GM12878 (cell line): ENCODE measurements around the gene PSMA7.

ENCODE experiments used
- BRCA1 ChIP-seq: IDR thresholded peaks from 2 replicates; pipeline ENCODE4 v1.6.1; 2011; ENCODE audit warnings: low read depth, low read length, improper control_type of control experiment
- EP300 ChIP-seq, 2 experiments: fragments of 150-350 bp in 1 of 2; IDR thresholded peaks; 2 replicates each; pipeline ENCODE4 v1.6.1; 2011 to 2012; ENCODE audit warnings: low read depth in 2 of 2, low read length in 2 of 2, borderline replicate concordance in 1 of 2, improper control_type of control experiment in 1 of 2, inconsistent platforms in 1 of 2; ENCODE audit not compliant: control insufficient read depth in 1 of 2
- EZH2 ChIP-seq: IDR thresholded peaks from 2 replicates; pipeline ENCODE4 v1.6.1; 2012; ENCODE audit warnings: low read depth, mild to moderate bottlenecking, control low read depth, inconsistent platforms, low read length, borderline replicate concordance; ENCODE audit not compliant: control insufficient read depth
- NR2C2 ChIP-seq: IDR thresholded peaks from 2 replicates; pipeline ENCODE4 v1.6.1; 2011; ENCODE audit warnings: borderline replicate concordance, low read depth; ENCODE audit not compliant: control insufficient read depth, insufficient read length
- POLR2A ChIP-seq: IDR thresholded peaks from 2 replicates; pipeline ENCODE4 v1.6.1; 2011; ENCODE audit warnings: low read depth, mild to moderate bottlenecking, low read length
- POLR2AphosphoS5 ChIP-seq: IDR thresholded peaks from 2 replicates; pipeline ENCODE4 v1.6.1; 2011; ENCODE audit warnings: mild to moderate bottlenecking, low read length, inconsistent platforms
- RAD21 ChIP-seq: IDR thresholded peaks from 2 replicates; pipeline ENCODE4 v1.6.1; 2011; ENCODE audit warnings: mild to moderate bottlenecking, low read depth, low read length, moderate library complexity; ENCODE audit not compliant: insufficient read depth
- SREBF1 ChIP-seq: IDR thresholded peaks from 2 replicates; pipeline ENCODE4 v1.6.1; 2012; ENCODE audit warnings: mild to moderate bottlenecking, low read length
- YY1 ChIP-seq: IDR thresholded peaks from 2 replicates; pipeline ENCODE4 v1.6.1; 2011; ENCODE audit warnings: low read depth, mild to moderate bottlenecking, low read length
- ZNF274 ChIP-seq: IDR thresholded peaks from one replicate; pipeline ENCODE4 v1.8.0; 2011; ENCODE audit not compliant: insufficient read length, insufficient read depth

GRCh38 chr20:62168061-62168460 lies 24.9 kb upstream of the PSMA7 start:
- TF ChIP-seq NR2C2 = no peak
- TF ChIP-seq EZH2 = no peak
- TF ChIP-seq EP300 (IDR thresholded peaks at IDR 0.05; ENCODE audit: borderline replicate concordance in 1 of 2, control insufficient read depth in 1 of 2, low read depth in 2 of 2, low read length in 2 of 2) = no peak
- no peak for TF ChIP-seq SREBF1
- no peak for TF ChIP-seq ZNF274
- TF ChIP-seq POLR2AphosphoS5 = no peak
- no peak for TF ChIP-seq YY1
- no peak for TF ChIP-seq RAD21
- TF ChIP-seq BRCA1 = no peak
- no peak for TF ChIP-seq POLR2A
